SK-N-SH treated with all-trans-retinoic acid at 6 μM for 48 hours (cell line): ENCODE measurements around the gene SH3BP5.

Experiments
- ATAC-seq: fragments of 200-7000 bp; cut with Tn5 transposase; 3 replicates; pipeline ENCODE4 v1.9.1; 2020; ENCODE audit warnings: mild to moderate bottlenecking, moderate library complexity
- ARNTL ChIP-seq: fragments of 450-650 bp; formaldehyde crosslinking; IDR thresholded peaks from 2 replicates; pipeline ENCODE4 v1.5.0; 2020; ENCODE audit warnings: low read depth, mild to moderate bottlenecking, moderate library complexity, borderline replicate concordance
- BACH2 ChIP-seq: fragments of 250-450 bp; sonication (Bioruptor Pico); IDR thresholded peaks from 2 replicates; pipeline ENCODE4 v1.9.0; 2021; ENCODE audit warnings: mild to moderate bottlenecking, borderline replicate concordance
- CREB5 ChIP-seq: fragments of 250-450 bp; sonication (Bioruptor Pico); IDR thresholded peaks from 2 replicates; pipeline ENCODE4 v1.5.1; 2020; ENCODE audit warnings: low read depth, mild to moderate bottlenecking, moderate library complexity
- CSDC2 ChIP-seq: fragments of 250-450 bp; sonication (Bioruptor Pico); IDR thresholded peaks from 2 replicates; pipeline ENCODE4 v1.5.0; 2020; ENCODE audit warnings: mild to moderate bottlenecking, moderate library complexity
- CSRNP3 ChIP-seq: fragments of 250-450 bp; sonication (Bioruptor Pico); IDR thresholded peaks from 2 replicates; pipeline ENCODE4 v1.5.1; 2021; ENCODE audit warnings: mild to moderate bottlenecking, moderate library complexity
- ESRRG ChIP-seq: fragments of 250-450 bp; sonication (Bioruptor Pico); IDR thresholded peaks from 2 replicates; pipeline ENCODE4 v1.6.1; 2021; ENCODE audit warnings: mild to moderate bottlenecking
- GLIS3 ChIP-seq: fragments of 250-450 bp; sonication (Bioruptor Pico); IDR thresholded peaks from 2 replicates; pipeline ENCODE4 v1.5.0; 2020; ENCODE audit warnings: mild to moderate bottlenecking, moderate library complexity
- ISL1 ChIP-seq: fragments of 250-450 bp; sonication (Bioruptor Pico); IDR thresholded peaks from 2 replicates; pipeline ENCODE4 v2.1.2; 2022; ENCODE audit warnings: mild to moderate bottlenecking, moderate library complexity
- OSR1 ChIP-seq: fragments of 250-450 bp; sonication (Bioruptor Pico); IDR thresholded peaks from 2 replicates; pipeline ENCODE4 v1.8.0; 2022; ENCODE audit warnings: moderate library complexity, mild to moderate bottlenecking, inconsistent platforms
- PATZ1 ChIP-seq: fragments of 250-450 bp; sonication (Bioruptor Pico); IDR thresholded peaks from 2 replicates; pipeline ENCODE4 v1.8.0; 2020; ENCODE audit warnings: mild to moderate bottlenecking, moderate library complexity, borderline replicate concordance
- POU6F1 ChIP-seq: fragments of 250-450 bp; sonication (Bioruptor Pico); IDR thresholded peaks from 2 replicates; pipeline ENCODE4 v1.8.0; 2021; ENCODE audit warnings: low read depth, mild to moderate bottlenecking, moderate library complexity, borderline replicate concordance
- PPARA ChIP-seq: fragments of 250-450 bp; sonication (Bioruptor Pico); IDR thresholded peaks from 2 replicates; pipeline ENCODE4 v1.5.0; 2020; ENCODE audit warnings: mild to moderate bottlenecking, borderline replicate concordance
- RARB ChIP-seq: fragments of 250-450 bp; sonication (Bioruptor Pico); IDR thresholded peaks from 2 replicates; pipeline ENCODE4 v1.8.0; 2021; ENCODE audit warnings: mild to moderate bottlenecking, moderate library complexity
- SNAI2 ChIP-seq: fragments of 250-450 bp; sonication (Bioruptor Pico); IDR thresholded peaks from 2 replicates; pipeline ENCODE4 v1.5.0; 2020; ENCODE audit warnings: mild to moderate bottlenecking, moderate library complexity
- TOX ChIP-seq: fragments of 250-450 bp; sonication (Bioruptor Pico); IDR thresholded peaks from 2 replicates; pipeline ENCODE4 v1.8.0; 2021; ENCODE audit warnings: mild to moderate bottlenecking, moderate library complexity, borderline replicate concordance
- TSHZ2 ChIP-seq: fragments of 250-450 bp; sonication (Bioruptor Pico); IDR thresholded peaks from 2 replicates; pipeline ENCODE4 v1.5.0; 2020; ENCODE audit warnings: mild to moderate bottlenecking, moderate library complexity
- ZC3H10 ChIP-seq: fragments of 250-450 bp; sonication (Bioruptor Pico); IDR thresholded peaks from 2 replicates; pipeline ENCODE4 v1.5.1; 2021; ENCODE audit warnings: mild to moderate bottlenecking, moderate library complexity
- ZFP3 ChIP-seq: fragments of 250-450 bp; sonication (Bioruptor Pico); IDR thresholded peaks from 2 replicates; pipeline ENCODE4 v1.5.0; 2020; ENCODE audit warnings: mild to moderate bottlenecking, moderate library complexity
- ZFP30 ChIP-seq: fragments of 450-650 bp; formaldehyde crosslinking; IDR thresholded peaks from 2 replicates; pipeline ENCODE4 v1.5.0; 2022; ENCODE audit warnings: mild to moderate bottlenecking, moderate library complexity
- ZNF565 ChIP-seq: fragments of 450-650 bp; formaldehyde crosslinking; conservative IDR thresholded peaks from 2 replicates; pipeline ENCODE4 v1.5.0; 2020; ENCODE audit warnings: low read depth, mild to moderate bottlenecking, moderate library complexity
- ZNF70 ChIP-seq: fragments of 450-650 bp; formaldehyde crosslinking; IDR thresholded peaks from 2 replicates; pipeline ENCODE4 v1.5.0; 2020; ENCODE audit warnings: mild to moderate bottlenecking, moderate library complexity
- ZNF8 ChIP-seq: fragments of 450-650 bp; formaldehyde crosslinking; IDR thresholded peaks from 2 replicates; pipeline ENCODE4 v1.5.0; 2020; ENCODE audit warnings: mild to moderate bottlenecking, moderate library complexity

Gene SH3BP5

GRCh38 chr3:15220056-15220455, 112.3 kb downstream of the SH3BP5 start:
- TF ChIP-seq PATZ1 (CRISPR knock-in tag): no peak
- TF ChIP-seq CSDC2: no peak
- no peak for TF ChIP-seq ZNF70 (CRISPR knock-in tag)
- no peak for TF ChIP-seq BACH2 (CRISPR knock-in tag)
- no peak for TF ChIP-seq ZFP30
- no peak for ATAC-seq

GRCh38 chr3:15218689-15219088, 113.7 kb downstream of the SH3BP5 start:
- TF ChIP-seq POU6F1 (CRISPR knock-in tag): no peak
- no peak for TF ChIP-seq ZC3H10 (CRISPR knock-in tag)
- TF ChIP-seq ESRRG: no peak
- no peak for TF ChIP-seq OSR1 (CRISPR knock-in tag)
- no peak for TF ChIP-seq TSHZ2 (CRISPR knock-in tag)
- no peak for TF ChIP-seq SNAI2 (CRISPR knock-in tag)
- TF ChIP-seq ARNTL (CRISPR knock-in tag): no peak
- no peak for TF ChIP-seq ISL1 (CRISPR knock-in tag)
- TF ChIP-seq ZNF70 (CRISPR knock-in tag): no peak
- no peak for TF ChIP-seq ZFP30
- no peak for TF ChIP-seq ZFP3 (CRISPR knock-in tag)
- no peak for TF ChIP-seq CSDC2
- TF ChIP-seq TOX (CRISPR knock-in tag): no peak
- no peak for TF ChIP-seq CSRNP3 (CRISPR knock-in tag)
- no peak for TF ChIP-seq GLIS3 (CRISPR knock-in tag)
- no peak for TF ChIP-seq ZNF8
- no peak for TF ChIP-seq ZNF565 (CRISPR knock-in tag)
- no peak for TF ChIP-seq PATZ1 (CRISPR knock-in tag)
- TF ChIP-seq RARB (CRISPR knock-in tag): no peak
- ATAC-seq: no peak

- ATAC-seq: no peak
- TF ChIP-seq CSDC2: no peak
- TF ChIP-seq ZFP3 (CRISPR knock-in tag): no peak
- no peak for TF ChIP-seq ZC3H10 (CRISPR knock-in tag)
- TF ChIP-seq ISL1 (CRISPR knock-in tag): no peak
- no peak for TF ChIP-seq CREB5 (CRISPR knock-in tag)
- no peak for TF ChIP-seq TSHZ2 (CRISPR knock-in tag)
- no peak for TF ChIP-seq ZNF70 (CRISPR knock-in tag)
- TF ChIP-seq GLIS3 (CRISPR knock-in tag): no peak
- no peak for TF ChIP-seq ZNF8
- TF ChIP-seq PPARA (CRISPR knock-in tag): no peak
- TF ChIP-seq CSRNP3 (CRISPR knock-in tag): no peak
- TF ChIP-seq ZNF565 (CRISPR knock-in tag): no peak
- no peak for TF ChIP-seq ZFP30
Measured at GRCh38 chr3:15217841-15218267, 114.5 kb downstream of the SH3BP5 start.
